Calu3 (cell line): ENCODE measurements around the gene ZBTB21. TPM values are rescaled to one million over a fixed set of nuclear protein-coding genes. Genes with fewer than 3 reads are reported as not detected.

ENCODE experiments used
- BruUV-seq: library from RNA; stranded (reverse); fragments of 400-500 nt; replicated peaks from 2 replicates; lab custom pipeline; 2021; lab: Mats Ljungman, UMichigan
- CTCF ChIA-PET: fragments of 300-600 bp; sonication (Branson Sonifier 250); formaldehyde crosslinking; loops from one replicate; lab custom pipeline; 2022; ENCODE audit warnings: antibody characterized with exemption; lab: Charles Lee
- DNase-seq: peaks from one replicate; pipeline ENCODE4 v3.0.0; 2022
- H3K27ac Mint-ChIP-seq: one replicate; pipeline ENCODE4 v1.8.0; 2022; ENCODE audit warnings: mixed read lengths; ENCODE audit not compliant: unreplicated experiment
- H3K27me3 Mint-ChIP-seq: one replicate; pipeline ENCODE4 v1.8.0; 2022; ENCODE audit warnings: mixed read lengths; ENCODE audit not compliant: unreplicated experiment
- H3K36me3 Mint-ChIP-seq: one replicate; pipeline ENCODE4 v1.8.0; 2022; ENCODE audit warnings: mild to moderate bottlenecking, moderate library complexity, mixed read lengths; ENCODE audit not compliant: insufficient read depth, unreplicated experiment
- H3K4me1 Mint-ChIP-seq: one replicate; pipeline ENCODE4 v1.8.0; 2022; ENCODE audit warnings: mild to moderate bottlenecking, low read depth, mixed read lengths; ENCODE audit not compliant: unreplicated experiment
- H3K4me3 Mint-ChIP-seq: one replicate; pipeline ENCODE4 v1.8.0; 2022; ENCODE audit warnings: mild to moderate bottlenecking, low read depth, moderate library complexity, mixed read lengths; ENCODE audit not compliant: unreplicated experiment
- H3K9me3 Mint-ChIP-seq: one replicate; pipeline ENCODE4 v1.8.0; 2022; ENCODE audit warnings: low read depth, mixed read lengths; ENCODE audit not compliant: unreplicated experiment
- CTCF ChIP-seq: fragments of 200-600 bp; IDR thresholded peaks from one replicate; pipeline ENCODE4 v1.8.0; 2022; ENCODE audit warnings: antibody characterized with exemption; ENCODE audit not compliant: unreplicated experiment
- intact Hi-C: fragments of 100-400 bp; cut with micrococcal nuclease; formaldehyde crosslinking; loops from one replicate; pipeline ENCODE4 v1.10.0; 2022; ENCODE audit not compliant: unreplicated experiment
- total RNA-seq: library from RNA; stranded (reverse); gene quantifications from 2 replicates; pipeline ENCODE4 v1.2.3, GENCODE V29; 2022

The ZBTB21 gene
- total RNA-seq, 1 experiment from 2014 or later = 14.5 TPM

GRCh38 chr21:41977034-41977950 is 32.9 kb downstream of the ZBTB21 start:
- Mint-ChIP-seq H3K27ac (no peak overlapping the region), H3K4me1 (no peaks in the 10 kb centered on the region), H3K36me3 (no peaks in the 10 kb centered on the region), H3K4me3 (no peak overlapping the region), H3K27me3 (peaks cover 3% of the 10 kb centered on the region), H3K9me3 (no peaks in the 10 kb centered on the region)
- no TSS peak for BruUV-seq
- intact Hi-C loops = no loop called here
- DNase-seq = no peak
- CTCF ChIA-PET = no interaction called here
- TF ChIP-seq CTCF = no peak

- DNase-seq = no peak
- Mint-ChIP-seq H3K27me3 (no peaks in the 10 kb centered on the region), H3K4me1 (no peaks in the 10 kb centered on the region), H3K36me3 (no peaks in the 10 kb centered on the region), H3K9me3 (no peaks in the 10 kb centered on the region), H3K4me3 (no peak overlapping the region), H3K27ac (no peak overlapping the region)
- CTCF ChIA-PET = no interaction called here
- BruUV-seq = no TSS peak
- no peak for TF ChIP-seq CTCF
- intact Hi-C loops = no loop called here
These were observed 33.5 kb downstream of the ZBTB21 start for GRCh38 chr21:41976611-41977010.

GRCh38 chr21:41975391-41976272 is 34.5 kb downstream of the ZBTB21 start:
- DNase-seq = no peak
- no peaks in the 10 kb centered on the region for H3K9me3 Mint-ChIP-seq
- intact Hi-C loops = no loop called here
- H3K4me1 Mint-ChIP-seq = no peaks in the 10 kb centered on the region
- no peaks in the 10 kb centered on the region for H3K36me3 Mint-ChIP-seq
- CTCF ChIA-PET = no interaction called here
- no peak overlapping the region for H3K4me3 Mint-ChIP-seq
- no peak overlapping the region for H3K27ac Mint-ChIP-seq
- H3K27me3 Mint-ChIP-seq = no peaks in the 10 kb centered on the region
- BruUV-seq = no TSS peak
- TF ChIP-seq CTCF = no peak

GRCh38 chr21:41974752-41975053 is 35.5 kb downstream of the ZBTB21 start:
- no peak for TF ChIP-seq CTCF
- H3K4me3 Mint-ChIP-seq = no peak overlapping the region
- no peak overlapping the region for H3K27ac Mint-ChIP-seq
- DNase-seq = no peak
- intact Hi-C loops = no loop called here
- H3K4me1 Mint-ChIP-seq = no peaks in the 10 kb centered on the region
- no peaks in the 10 kb centered on the region for H3K27me3 Mint-ChIP-seq
- no peaks in the 10 kb centered on the region for H3K36me3 Mint-ChIP-seq
- BruUV-seq = no TSS peak
- no peaks in the 10 kb centered on the region for H3K9me3 Mint-ChIP-seq
- CTCF ChIA-PET = no interaction called here
